Measurements from ENCODE around the gene MCF2L.

MCF2L gene

DNA sequence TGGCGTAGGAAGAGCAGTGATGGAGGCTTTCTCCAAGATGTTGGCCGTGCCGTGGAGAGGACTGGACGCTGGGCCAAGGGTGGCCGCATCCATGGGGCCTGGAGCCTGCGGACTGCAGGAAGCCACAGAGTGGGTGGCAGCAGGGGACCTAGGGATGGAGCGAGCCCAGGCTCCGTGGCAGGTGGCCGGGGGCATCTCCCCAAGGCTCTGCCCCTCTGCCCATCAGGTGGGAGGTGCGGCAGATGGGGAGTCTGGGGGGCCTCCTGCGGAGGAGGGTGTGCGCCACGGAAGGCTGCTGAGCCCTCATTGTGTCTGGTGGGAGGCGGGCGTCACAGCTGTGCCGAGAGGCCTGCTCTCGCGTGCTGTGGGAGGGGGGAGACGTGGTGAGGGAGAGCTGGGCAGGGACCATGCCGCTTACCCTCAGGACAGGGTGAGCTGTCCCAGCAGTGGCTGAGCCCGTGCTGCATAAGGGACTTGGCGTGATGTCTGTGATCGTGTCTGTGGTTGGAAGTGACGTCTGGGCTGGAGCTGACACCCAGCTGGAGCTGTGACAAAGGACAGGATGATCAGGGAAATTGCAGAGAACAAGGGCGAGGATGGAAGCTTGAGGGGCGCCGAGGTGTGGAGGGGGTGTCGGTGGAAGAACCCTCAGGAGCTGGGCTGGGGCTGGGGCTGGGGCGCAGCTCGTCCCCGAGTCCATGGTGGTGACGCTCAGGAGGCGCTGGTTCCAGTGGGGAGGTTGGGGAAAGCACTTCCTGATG, 13.4 kb downstream of the MCF2L start:
- DNase-seq, result no peak

DNA sequence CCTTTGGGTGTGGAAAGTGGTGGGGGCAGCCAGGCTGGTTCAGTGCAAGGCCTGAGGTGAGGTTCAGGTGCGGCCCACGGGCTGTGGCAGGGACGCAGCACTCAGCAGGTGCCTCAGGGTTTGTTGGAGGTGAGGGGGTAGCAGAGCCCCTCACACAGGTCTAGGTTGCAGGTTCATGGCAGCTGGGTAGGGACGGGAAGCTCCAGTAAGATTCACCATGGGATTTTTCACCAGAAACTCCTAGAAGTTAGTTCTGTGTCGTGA, 14.0 kb downstream of the MCF2L start:
- DNase-seq, result no peak

DNA sequence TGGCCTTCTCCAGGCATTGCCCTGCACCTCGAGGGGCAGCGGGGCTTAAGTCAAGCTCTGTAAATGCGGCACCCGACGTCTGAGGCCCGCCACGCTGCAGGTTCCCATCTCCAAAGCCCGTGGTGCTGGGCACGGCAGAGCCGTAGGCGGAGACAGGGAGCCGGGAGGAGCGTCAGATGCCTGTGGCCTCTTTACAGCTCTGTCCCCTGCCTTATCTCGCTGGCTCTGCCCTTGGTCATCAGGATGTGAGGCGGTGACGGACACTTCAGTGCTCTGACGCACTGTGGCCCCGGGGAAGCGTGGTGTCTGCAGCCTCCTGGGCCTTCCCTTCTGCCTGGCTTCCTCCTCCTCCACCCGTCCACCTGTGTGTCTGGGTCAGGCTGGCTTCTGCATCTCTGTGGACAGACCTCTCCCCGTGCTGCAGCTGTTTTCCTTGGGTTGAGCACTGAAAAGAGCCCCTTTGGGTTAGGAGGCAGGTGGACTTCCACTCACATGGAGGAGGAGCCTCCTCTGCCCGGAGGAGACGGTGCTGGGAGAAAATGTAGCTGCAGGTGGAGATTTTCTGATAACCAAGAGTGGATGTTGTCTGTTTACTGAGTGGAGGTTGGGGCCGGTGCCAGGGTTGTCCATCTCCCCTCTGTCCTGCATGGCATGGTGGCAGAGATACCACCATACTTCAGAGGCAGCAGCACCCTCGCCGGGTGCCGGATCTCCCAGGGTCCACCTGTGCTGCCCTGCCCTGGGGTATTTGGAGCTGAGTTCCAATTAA, 14.6 kb downstream of the MCF2L start:
- DNase-seq, result no peak

DNA sequence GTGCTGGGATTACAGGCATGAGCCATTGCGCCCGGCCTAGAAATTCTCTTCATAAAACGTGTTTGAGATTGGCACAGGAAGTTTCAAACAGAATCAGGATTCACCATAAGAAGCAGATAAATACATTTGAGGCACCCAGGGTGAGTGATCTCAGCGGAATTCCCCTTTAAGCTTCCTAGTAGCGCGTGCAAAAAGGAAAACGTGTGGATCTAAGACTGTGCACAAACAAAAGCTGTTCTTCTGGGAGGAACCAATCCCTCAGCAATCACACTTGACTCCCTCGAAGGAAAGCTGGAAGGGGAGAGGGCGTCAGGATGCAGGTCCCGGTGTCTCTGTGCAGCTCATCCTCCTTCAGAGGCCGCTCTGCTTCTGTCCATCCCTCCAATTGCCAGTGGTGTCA, 15.5 kb downstream of the MCF2L start:
- no peak for DNase-seq

DNA sequence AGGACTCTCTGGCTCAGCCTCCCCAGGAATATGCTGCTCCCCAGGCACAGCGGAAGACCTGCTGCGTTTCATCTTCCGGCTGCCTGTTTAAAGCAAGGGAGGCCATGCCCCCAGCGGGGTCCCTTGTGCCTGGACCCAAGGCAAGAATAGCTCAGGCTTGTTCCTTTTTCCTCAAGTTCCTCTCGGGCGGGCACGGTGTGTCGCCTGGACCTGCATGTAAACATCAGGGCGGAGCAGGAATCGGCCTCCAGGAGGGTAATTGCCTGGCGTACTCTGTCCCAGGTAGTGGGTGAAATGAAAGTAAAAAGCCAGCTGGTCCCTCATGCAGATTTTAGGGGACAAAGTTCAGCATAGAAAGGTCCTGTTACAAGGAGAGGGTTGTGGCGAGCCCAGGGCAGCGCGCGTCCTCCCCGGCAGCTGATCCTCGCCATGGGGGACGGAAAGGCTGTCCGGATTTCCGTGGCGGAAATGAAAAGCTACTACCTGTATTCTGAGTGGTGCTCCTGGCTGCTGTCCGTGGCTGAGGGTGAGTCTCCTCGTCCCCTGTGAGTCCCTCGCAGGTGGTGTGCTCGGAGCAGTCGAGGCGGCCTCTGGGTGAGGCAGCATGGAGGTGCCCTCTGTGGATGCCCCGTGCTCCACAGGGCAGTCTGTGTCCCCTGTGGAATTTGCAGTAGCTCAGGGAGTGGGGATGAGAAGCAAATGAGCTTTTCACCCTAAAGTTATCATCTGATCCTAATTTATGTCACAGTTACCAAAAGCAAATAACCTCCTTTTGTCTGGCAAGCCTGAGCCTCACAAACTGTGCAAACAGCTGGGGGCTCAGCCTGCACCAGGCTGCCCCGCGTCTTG, 16.2 kb downstream of the MCF2L start:
- no peak for DNase-seq

DNA sequence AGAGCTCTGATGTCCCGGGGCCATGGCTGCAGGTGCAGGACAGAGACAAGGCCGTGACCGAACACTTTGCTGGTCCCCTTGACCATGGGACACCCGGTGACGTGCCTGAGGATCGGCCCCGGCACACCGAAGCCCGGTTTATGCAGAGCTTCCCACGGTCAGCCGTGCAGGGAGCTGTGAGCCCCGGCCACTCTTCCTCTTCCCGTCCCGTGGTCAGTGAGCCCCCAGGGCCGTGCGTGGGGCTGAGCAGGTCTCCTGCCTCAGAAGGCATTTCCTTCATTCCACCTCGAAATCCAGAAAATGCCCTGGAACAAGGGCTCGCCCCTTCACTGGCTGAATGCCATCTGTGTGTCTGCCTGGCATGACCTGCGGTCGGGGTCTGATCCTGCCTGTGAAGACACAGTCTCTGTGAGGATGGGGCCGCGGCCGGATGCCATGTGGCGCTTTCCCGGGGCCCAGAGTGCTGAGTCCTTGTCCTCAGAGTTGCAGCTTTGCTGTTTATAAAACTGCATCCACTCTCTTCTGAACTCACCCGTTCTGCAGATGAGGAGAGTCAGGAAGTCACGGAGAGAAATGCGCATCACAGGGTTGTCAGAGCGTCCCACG, 16.9 kb downstream of the MCF2L start:
- DNase-seq, result no peak

DNA sequence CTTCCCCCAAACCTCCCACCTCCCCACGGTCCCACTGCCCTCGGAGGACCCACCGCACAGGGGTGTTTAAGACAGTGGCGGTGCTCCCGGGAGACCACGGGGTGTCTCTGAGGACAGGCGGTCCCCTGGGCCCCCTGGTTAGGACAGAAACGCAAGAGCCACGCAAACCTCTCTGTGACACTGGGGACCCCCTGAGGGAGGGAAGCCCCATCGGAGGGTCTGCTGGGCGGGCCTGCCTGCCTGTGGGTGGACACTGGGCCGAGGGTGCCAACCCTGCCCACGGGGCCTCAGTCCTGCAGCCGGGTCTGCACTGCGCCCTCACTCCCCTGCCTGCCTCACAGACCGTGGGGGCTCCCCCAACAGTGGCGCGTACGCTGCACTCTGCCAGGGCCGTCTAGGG, 17.5 kb downstream of the MCF2L start:
- DNase-seq, result no peak

DNA sequence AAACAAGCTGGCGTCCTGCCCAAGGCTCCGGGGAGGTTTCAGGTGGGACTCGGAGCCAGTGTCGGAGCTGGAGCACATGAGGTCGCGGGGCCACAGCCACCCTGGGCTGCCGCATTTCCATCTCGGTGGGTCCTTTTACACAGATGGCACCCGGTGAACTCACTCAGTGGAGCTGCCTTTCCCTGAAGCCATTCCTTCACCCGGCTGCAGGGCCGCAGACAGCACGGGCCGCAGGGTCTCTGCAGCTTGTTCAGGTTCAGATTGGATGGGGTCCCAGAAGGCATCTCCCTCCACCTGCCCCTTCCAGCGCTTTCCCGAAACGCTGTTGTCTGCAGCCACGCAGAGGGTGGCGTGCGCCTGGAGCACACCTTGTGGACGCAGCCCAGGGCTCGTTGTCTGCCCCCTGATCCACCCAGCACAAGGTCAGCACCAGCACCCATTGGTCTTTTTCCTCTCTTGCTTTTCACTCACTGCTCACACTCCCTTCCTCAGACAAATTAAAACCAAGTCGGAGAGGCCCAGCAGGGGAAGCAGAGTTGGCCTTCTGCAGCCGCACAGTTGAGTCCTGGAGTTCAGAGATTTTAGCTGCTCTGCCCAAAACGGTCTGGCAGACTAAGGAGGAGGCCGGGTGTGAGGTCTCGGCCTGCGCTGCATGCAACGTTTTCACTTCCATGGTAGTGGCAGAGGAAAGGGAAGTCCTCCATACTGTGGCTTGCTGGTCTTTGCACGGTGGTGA, 18.1 kb downstream of the MCF2L start:
- no peak for DNase-seq

DNA sequence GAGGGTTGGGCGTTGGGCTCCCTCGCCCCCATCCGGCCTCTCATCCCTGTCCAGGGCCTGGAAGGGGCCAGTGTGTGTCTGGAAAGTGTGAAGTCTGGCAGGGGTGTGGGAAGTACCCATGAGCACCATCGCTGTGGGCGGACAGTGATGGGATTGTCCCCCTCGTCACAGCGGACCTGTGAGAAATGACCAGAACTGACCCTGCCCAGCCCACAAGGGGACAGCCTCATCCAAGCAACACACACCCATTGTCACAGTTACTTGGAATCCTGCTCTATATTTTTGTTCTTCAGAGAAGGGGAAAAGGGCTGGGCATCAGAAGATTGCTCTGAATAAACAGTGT, 18.6 kb downstream of the MCF2L start:
- DNase-seq, result no peak

DNA sequence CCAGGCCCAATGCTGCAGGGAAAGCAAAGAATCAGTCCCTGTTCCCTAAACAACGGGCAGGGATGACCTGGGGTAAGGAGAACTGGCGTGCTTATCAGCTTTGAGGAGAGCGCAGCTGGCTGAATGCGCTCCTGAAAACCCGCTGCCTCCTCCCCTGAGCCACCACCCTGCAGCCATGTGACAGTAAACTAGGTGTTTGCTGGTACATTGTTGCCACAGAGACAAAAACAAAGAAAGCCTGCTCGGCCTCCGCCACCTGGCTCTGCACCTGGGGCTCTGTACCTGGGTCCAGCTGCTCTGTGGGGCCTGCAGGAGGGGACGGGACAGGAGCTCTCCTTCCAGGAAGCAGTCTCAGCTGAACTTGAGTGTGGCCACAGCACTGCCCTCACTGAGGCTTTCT, 21.8 kb downstream of the MCF2L start:
- no peak for DNase-seq

DNA sequence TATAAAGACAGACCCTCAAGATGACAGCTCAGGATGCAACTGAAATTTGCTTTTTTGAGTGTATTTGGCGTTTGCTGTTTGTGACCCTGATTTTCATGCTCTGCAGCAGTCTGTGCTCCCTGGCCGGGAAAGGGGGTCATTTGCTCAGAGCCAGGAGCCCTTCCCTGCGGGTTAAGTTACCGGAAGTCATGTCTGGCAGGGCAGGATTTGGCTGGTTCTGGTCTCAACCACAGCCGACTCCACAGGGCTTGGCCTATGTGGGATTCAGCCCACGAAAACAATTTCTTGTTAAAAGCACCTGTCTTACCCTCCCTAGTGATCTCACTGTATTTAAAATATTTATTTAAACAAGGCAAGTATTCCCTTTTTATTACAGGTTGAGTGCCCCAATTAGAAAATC, 22.6 kb downstream of the MCF2L start:
- DNase-seq, result no peak

DNA sequence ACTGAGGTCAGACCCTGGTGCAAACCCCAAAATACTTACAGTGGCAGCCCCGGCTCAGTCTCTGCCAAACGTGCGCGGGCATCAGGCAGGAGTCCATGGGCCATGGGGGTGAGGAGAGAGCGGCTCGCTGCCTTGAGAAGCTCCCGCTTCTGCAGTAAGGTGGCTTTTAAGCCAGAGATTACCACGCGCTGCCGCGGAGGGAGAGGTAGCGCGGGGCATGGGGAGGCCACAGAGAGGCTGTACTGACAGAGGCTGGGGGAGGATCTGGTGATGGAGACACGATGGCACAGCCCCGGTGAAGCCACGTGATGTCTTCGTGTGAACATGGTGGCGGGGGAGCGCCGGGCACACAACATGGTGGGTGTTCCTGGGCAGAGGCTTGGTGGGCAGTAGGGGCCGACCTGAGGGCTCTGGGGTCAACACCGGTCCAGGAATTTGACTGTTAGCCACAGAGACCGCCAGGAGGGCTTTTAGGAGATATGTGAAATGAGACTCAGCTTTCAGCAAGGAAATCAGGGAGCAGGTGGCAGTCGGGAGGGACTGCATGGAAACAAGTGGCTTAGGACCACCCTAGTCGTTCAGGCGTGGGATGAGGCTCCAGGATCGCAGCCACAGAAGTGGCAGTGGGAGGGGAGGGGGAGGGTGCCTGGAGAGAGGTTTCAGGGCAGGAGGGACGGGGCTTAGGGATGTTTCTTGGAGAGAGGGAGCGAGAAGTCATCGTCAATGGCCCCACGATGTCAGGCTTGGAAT, 24.1 kb downstream of the MCF2L start:
- no peak for DNase-seq

DNA sequence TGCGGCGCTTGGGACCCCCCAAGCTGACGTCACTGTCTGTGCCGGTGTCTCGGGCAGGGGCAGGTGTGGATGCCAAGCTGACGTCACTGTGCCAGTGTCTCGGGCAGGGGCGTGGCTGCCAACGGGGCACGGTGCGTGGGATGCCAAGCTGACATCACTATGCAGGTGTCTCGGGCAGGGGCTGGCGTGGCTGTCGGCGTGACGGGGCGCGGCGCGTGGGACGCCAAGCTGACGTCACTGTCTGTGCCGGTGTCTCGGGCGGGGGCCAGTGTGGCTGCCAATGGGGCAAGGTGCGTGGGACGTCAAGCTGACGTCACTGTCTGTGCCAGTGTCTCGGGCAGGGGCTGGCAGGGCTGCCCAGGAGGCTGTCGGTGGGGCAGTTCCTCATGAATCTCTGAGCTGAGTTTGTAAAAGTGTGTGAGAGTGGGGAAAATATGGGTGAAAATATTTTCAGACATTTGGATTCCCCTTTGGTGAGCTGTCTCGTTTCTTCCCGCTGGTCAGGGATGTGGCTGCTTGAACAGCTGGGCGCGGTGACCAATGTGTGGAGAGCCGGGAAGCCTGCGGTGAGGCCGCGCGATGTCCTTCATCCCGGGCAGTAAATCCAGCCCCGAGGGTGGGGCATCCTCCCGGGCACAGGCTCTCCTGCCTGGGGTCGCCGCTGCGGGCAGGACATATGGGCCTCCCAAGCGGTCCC, 25.2 kb downstream of the MCF2L start:
- no peak for DNase-seq

DNA sequence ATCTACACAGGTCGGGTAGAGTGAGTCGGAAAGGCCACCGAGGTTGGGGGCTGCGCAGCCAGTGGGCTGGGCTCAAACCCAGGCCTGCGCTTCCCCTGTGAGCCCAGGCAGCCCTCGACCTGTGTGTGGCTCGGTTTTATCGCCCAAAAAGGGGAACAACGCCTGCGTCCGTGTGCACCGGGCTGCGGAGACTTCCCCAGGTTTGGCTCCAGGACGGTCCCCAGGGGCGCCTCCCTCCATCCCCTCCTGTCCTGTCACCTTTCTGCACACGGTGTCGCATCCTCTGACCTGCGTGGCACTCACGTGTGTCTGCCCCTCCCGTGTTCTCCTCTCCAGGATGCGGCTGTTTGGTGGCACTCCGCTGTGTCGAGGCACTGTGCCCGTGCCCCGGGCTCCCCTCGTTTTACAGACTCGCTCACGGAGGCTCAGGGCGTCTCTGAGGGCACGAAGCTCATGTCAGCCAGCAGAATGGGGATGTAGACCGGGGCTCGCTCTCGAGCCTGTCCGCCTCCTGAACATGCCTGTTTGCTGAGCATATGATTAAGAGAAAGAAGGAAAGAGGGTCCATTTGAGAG, 25.9 kb downstream of the MCF2L start:
- DNase-seq, result no peak

DNA sequence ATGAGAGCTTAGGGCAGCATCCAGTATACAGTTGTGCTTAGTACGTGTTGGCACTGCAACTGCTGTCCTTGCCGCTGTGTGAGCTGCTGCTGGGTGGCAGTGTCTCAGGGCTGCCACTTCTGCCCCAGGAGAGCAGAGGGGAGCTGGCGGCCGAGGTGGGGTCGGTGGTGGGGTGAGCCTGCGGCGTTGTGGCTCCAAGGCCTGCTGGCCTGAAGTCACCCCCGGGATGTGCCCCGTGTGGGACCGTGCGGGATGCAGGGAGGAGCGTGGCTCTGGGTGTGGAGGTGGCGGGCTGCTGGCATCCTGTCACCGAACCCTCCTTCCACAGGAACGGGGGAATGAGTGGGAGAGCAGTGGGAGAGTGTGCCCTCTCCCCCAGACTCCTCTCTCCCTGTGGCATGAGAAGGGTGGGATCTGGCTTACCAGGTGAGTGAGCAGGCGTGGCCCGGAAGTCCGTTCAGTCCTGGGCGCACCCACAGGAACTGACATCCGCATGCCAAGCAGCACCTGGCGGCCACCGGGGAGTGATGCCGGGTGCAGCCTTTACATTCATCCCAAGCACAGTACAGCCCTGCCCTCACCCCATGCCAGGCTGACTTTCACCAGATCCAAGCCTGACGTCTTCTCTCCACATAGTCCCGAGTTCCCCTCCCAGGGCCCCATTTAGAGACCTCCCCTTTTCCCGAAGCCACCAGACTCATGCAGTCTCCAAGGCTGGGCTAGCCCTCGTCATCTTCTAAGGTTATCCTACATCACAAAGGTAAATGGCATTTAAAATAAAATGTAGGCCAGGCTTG, 26.6 kb downstream of the MCF2L start:
- DNase-seq, result no peak

DNA sequence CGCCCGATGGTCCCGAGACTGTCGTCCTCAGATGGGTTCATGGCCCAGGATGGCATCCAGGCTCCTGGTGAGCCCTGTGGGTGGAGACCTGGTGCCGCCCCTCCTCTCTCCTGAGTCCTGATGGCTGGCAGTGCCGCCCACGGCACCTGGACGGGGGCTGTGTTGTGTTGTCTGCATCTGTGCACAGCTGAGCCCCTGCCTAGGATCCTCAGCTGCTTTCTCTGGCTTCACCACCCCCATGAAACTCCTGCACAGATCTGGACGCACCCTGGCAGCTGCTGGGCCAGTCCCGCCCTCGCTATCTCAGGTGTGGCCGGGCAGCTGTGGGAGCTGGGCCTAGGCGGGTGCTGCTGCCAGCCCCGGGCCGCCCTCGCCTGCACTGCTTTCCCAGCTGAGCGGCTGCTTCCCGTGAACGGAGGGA, 27.7 kb downstream of the MCF2L start:
- no peak for DNase-seq

DNA sequence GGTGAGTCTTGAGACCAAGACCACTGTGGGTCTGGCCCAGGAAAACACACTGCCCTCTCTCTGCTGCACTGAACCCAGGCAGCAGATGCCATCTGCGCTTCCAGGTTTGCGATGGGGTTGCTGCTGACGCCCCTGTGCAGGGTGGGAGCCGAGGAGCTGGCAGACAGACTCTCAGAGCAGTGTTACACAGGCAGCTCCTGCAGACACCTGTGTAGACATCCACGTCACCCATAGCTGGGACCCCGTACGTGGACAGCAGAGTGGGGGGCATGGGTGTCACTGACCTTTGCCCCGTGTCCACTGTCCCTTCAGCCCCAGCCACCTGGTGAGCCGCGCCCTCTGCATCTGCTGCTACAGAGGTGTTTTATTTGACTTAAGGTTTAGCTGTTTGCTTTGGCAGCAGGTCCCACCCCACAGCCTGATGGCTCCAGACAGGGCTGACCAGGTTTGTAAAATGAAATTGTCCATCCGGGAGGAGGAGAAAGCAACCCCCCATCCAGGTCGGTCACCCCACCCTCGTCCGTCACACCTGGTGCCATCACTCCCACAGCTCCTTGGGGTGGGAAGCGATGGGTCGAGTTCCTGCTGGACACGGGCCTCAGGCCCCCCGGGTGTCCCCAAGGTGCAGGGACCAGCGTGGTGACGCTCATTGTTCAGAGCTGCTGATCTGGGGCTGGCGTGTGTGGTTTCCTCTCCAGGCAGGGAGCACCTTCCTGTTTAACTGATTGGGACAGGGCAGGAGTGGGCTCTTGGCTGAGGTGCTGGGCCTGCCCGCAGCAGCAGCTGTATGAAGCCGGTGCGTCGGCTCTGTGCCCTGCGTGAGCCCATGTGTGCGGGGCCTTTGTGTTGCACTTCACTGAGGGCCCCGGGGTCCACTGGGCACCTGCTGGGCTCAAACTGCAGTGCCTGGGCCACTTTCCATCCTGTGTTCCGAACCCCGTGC, 28.4 kb downstream of the MCF2L start:
- no peak for DNase-seq

DNA sequence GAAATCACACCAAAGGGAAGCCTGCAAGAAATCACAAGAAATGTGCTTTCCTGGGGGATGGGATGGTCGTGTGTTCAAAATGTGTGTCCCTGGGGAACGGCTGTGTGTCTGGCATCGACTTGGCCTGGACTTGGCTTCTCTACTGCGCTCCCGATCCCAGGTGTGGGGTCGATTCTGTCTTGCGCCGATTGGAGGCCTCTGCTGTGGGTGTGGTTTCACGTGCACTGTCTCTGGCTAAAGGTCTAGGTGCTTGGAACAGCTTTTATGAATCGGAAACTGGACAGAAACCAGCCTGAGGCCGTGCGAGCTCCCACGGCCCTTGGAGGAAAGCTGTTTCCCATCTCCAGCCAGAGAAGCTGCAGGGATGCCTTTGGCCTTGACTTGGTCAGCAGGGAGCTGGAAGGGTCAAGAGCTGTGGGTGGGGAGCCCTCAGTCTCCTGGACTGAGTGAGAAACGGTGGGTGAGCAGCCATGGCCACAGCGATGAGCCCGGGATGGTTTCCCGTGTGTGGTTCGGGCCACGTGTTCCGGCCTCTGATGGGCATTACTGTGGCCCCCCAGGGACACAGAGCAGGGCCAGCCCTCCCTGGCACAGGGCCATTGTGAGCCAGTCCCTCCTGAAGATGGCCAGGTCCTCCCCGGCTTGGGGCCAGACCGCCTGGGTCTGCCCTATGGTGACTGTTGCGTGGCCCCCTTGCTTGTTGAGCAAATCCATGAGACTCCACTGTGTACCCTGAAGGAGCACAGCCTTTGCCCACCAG, 29.7 kb downstream of the MCF2L start:
- DNase-seq, result no peak
